ENCODE data around the gene SEC23A.
"Not testable (repeated sequence)": the region's sequence is repeated elsewhere in the genome, so short reads cannot be mapped to it uniquely, and the experiment has no call there.

SEC23A gene

GRCh38 chr14:39050389-39050788, 52.6 kb downstream of the SEC23A start:
- TF ChIP-seq, protein P1, sequence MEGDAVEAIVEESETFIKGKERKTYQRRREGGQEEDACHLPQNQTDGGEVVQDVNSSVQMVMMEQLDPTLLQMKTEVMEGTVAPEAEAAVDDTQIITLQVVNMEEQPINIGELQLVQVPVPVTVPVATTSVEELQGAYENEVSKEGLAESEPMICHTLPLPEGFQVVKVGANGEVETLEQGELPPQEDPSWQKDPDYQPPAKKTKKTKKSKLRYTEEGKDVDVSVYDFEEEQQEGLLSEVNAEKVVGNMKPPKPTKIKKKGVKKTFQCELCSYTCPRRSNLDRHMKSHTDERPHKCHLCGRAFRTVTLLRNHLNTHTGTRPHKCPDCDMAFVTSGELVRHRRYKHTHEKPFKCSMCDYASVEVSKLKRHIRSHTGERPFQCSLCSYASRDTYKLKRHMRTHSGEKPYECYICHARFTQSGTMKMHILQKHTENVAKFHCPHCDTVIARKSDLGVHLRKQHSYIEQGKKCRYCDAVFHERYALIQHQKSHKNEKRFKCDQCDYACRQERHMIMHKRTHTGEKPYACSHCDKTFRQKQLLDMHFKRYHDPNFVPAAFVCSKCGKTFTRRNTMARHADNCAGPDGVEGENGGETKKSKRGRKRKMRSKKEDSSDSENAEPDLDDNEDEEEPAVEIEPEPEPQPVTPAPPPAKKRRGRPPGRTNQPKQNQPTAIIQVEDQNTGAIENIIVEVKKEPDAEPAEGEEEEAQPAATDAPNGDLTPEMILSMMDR (IDR thresholded peaks at IDR 0.05; ENCODE audit: low read depth, low read length): no peak
- DNase-seq (ENCODE audit: extremely low read depth, low read depth): peak; percentile 44

GRCh38 chr14:39045889-39046288, 57.1 kb downstream of the SEC23A start:
- not testable (repeated sequence) for DNase-seq (ENCODE audit: extremely low read depth, low read depth)

DNA sequence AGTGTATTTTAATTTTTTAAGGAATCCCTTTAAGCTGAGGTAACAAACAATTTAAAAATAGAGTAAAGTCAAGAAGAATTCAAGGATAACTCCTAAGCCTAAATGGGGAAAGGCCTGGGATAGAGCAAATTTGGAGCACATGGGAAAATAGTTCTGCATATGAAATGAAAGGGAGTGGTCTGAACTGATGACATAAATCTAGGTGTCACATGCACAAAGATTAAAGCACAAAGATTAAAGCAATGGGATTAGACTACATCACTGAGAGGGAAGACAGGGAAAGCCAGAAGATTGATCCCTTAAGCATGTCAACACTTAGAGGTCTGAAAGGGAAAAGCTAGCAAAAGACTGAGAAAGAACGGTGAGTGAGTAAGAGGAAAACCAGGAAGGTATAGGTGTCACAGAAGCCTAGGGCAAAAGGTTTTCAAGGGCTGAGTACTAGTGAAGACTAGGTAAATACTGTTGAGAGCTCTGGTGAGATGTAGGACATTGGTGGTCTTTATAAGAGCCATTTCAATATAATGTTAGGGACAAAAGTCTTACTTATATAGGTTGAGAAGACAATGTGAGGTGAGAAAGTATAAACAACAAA, 59.6 kb downstream of the SEC23A start:
- TF ChIP-seq, protein P1 (IDR thresholded peaks at IDR 0.05; ENCODE audit: low read depth, low read length): no peak
- no peak for DNase-seq (ENCODE audit: extremely low read depth, low read depth)

DNA sequence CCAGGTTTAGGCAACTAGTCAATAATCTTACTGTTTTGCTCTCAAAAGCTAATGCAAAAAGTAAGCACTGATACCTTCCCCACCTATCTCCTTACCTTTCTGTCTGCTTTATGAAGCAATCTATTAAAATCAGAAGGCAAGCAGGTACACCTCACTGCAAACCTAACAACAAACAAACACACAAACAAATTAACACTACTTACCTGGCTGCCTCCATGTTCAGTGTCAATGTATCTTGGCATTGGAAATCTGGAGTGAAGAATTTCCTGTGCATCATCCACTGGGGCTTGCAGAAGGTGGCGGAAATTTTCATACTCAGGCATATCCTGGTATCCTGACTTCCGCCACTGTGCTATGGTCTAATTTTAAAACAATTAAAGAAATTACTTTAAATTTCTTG, 62.5 kb downstream of the SEC23A start:
- TF ChIP-seq, protein P1 (IDR thresholded peaks at IDR 0.05; ENCODE audit: low read depth, low read length): no peak
- DNase-seq (ENCODE audit: extremely low read depth, low read depth): no peak

DNA sequence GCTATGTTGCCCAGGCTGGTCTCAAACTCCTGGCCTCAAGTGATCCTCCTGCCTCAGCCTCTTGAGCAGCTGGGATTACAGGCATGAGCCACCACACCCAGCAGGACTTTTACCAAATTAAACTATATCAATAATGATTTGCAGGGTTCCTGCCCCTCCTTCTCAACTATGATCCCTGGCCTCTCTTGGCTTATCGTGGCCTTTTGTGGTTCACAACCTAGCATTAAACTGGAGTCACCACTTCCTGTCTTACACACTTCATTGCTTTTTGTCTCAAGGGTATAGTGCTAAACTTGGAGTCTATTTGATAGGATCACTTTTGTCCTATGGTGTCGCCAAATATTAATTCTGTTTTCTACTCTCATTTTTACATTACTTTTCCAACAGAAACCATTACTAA, 64.5 kb downstream of the SEC23A start:
- TF ChIP-seq, protein P1 (IDR thresholded peaks at IDR 0.05; ENCODE audit: low read depth, low read length): no peak
- no peak for DNase-seq (ENCODE audit: extremely low read depth, low read depth)

DNA sequence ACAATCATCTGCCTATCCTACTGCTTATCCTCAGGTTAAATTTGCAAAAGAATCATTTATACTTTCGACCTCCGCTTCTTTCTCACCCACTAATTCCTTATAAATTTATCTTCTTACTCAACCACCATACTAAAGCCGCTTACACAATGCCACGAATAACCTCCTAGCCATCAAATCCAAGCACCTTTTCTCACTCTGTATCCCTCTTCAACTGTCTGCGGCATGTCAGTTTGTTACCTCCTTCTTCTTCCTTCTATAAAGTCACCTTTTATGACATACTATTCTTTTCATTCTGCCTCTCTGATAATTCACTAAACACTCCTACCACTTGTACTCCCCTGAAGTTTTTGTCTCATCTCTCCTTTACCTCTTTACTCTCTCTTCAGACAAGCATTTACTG, 66.3 kb downstream of the SEC23A start:
- TF ChIP-seq, protein P1 (IDR thresholded peaks at IDR 0.05; ENCODE audit: low read depth, low read length): no peak
- no peak for DNase-seq (ENCODE audit: extremely low read depth, low read depth)

GRCh38 chr14:39035336-39035735, 67.7 kb downstream of the SEC23A start:
- DNase-seq (ENCODE audit: extremely low read depth, low read depth): no peak
- TF ChIP-seq, protein P1 (IDR thresholded peaks at IDR 0.05; ENCODE audit: low read depth, low read length): no peak

All from AG09319 (cell line).